K562 (cell line): ENCODE measurements around the gene PINK1. TPM values are rescaled to one million over a fixed set of nuclear protein-coding genes. Genes with fewer than 3 reads are reported as not detected.
A peak's percentile ranks its signal among the peaks of the same experiment; 100 is the strongest.

ENCODE experiments used
- ASH1L ChIP-seq: fragments of 450-650 bp; IDR thresholded peaks from 2 replicates; pipeline ENCODE4 v1.6.1; 2018; ENCODE audit warnings: borderline replicate concordance, mild to moderate bottlenecking, low read depth; ENCODE audit not compliant: partially characterized antibody
- ERF ChIP-seq: fragments of 450-650 bp; formaldehyde crosslinking; IDR thresholded peaks from 2 replicates; pipeline ENCODE4 v1.4.0; 2020; ENCODE audit warnings: mild to moderate bottlenecking, mixed read lengths
- HDAC6 ChIP-seq: IDR thresholded peaks from 2 replicates; pipeline ENCODE4 v1.6.1; 2012; ENCODE audit warnings: low read depth, mild to moderate bottlenecking, control low read depth, inconsistent platforms, low read length, moderate library complexity
- KLF13 ChIP-seq: fragments of 450-650 bp; IDR thresholded peaks from 2 replicates; pipeline ENCODE4 v1.6.1; 2016; ENCODE audit warnings: missing genetic modification characterization, low read depth, mild to moderate bottlenecking, missing compliant biosample characterization, moderate library complexity, borderline replicate concordance
- LCOR ChIP-seq: sonication (generic); formaldehyde crosslinking; IDR thresholded peaks from 2 replicates; pipeline ENCODE4 v1.8.0; 2022; ENCODE audit warnings: mild to moderate bottlenecking, missing genetic modification reagents
- MAFK ChIP-seq: IDR thresholded peaks from 2 replicates; pipeline ENCODE4 v1.6.1; 2011; ENCODE audit warnings: low read length, improper control_type of control experiment
- NFE2 ChIP-seq: IDR thresholded peaks from 2 replicates; pipeline ENCODE4 v1.6.1; 2014; ENCODE audit warnings: antibody characterized with exemption, low read depth
- PBX2 ChIP-seq, 2 experiments: IDR thresholded peaks in 1 of 2; conservative IDR thresholded peaks in 1 of 2; 2 replicates each; pipeline ENCODE4 v1.6.1; 2016; ENCODE audit warnings: low read depth in 2 of 2, mild to moderate bottlenecking in 1 of 2, missing compliant biosample characterization in 1 of 2, missing genetic modification characterization in 1 of 2, moderate library complexity in 1 of 2
- SIN3A ChIP-seq, 2 experiments: fragments of 150-350 bp in 1 of 2; IDR thresholded peaks; 2 replicates each; pipeline ENCODE4 v1.6.1; 2011 to 2016; ENCODE audit warnings: borderline replicate concordance in 2 of 2, low read depth in 2 of 2, low read length in 2 of 2, mild to moderate bottlenecking in 2 of 2, moderate library complexity in 2 of 2; ENCODE audit not compliant: control insufficient read depth in 1 of 2
- SMAD1 ChIP-seq: fragments of 150-350 bp; IDR thresholded peaks from 2 replicates; pipeline ENCODE4 v1.6.1; 2014; ENCODE audit warnings: low read length, low read depth; ENCODE audit not compliant: partially characterized antibody
- SMARCC2 ChIP-seq: fragments of 450-650 bp; IDR thresholded peaks from 2 replicates; pipeline ENCODE4 v1.6.1; 2017; ENCODE audit warnings: antibody characterized with exemption, moderate library complexity, mild to moderate bottlenecking, low read depth
- TAF15 ChIP-seq: fragments of 200-400 bp; formaldehyde crosslinking; IDR thresholded peaks from 2 replicates; pipeline ENCODE4 v1.6.1; 2017; ENCODE audit warnings: mild to moderate bottlenecking, low read depth, low read length, moderate library complexity
- TFAP4 ChIP-seq: sonication (generic); formaldehyde crosslinking; IDR thresholded peaks from 2 replicates; pipeline ENCODE4 v1.8.0; 2022; ENCODE audit warnings: missing genetic modification reagents, mild to moderate bottlenecking, moderate library complexity, borderline replicate concordance
- ZBTB49 ChIP-seq: sonication (generic); formaldehyde crosslinking; IDR thresholded peaks from 2 replicates; pipeline ENCODE4 v1.8.0; 2022; ENCODE audit warnings: missing genetic modification reagents, mild to moderate bottlenecking, borderline replicate concordance
- ZNF124 ChIP-seq: sonication (generic); formaldehyde crosslinking; IDR thresholded peaks from 2 replicates; pipeline ENCODE4 v1.8.1; 2022; ENCODE audit warnings: missing genetic modification reagents
- ZNF143 ChIP-seq: sonication (generic); formaldehyde crosslinking; IDR thresholded peaks from 2 replicates; pipeline ENCODE4 v1.9.0; 2022; ENCODE audit warnings: mild to moderate bottlenecking, missing genetic modification reagents
- ZNF239 ChIP-seq: fragments of 250-450 bp; sonication (Bioruptor Pico); IDR thresholded peaks from 2 replicates; pipeline ENCODE4 v1.4.0; 2020; ENCODE audit warnings: mild to moderate bottlenecking
- ZNF253 ChIP-seq: fragments of 250-450 bp; sonication (Bioruptor Pico); conservative IDR thresholded peaks from 2 replicates; pipeline ENCODE4 v1.6.1; 2021; ENCODE audit warnings: mild to moderate bottlenecking
- ZNF644 ChIP-seq: fragments of 200-800 bp; sonication (Bioruptor generic); IDR thresholded peaks from 2 replicates; pipeline ENCODE4 v1.6.1; 2016; ENCODE audit warnings: low read depth, missing genetic modification characterization, missing compliant biosample characterization
- ZNF695 ChIP-seq: fragments of 450-650 bp; formaldehyde crosslinking; IDR thresholded peaks from 2 replicates; pipeline ENCODE4 v1.4.0; 2020; ENCODE audit warnings: mild to moderate bottlenecking, moderate library complexity
- ZNF699 ChIP-seq: fragments of 250-450 bp; sonication (Bioruptor Pico); IDR thresholded peaks from 2 replicates; pipeline ENCODE4 v1.8.0; 2021; ENCODE audit warnings: mild to moderate bottlenecking, moderate library complexity; ENCODE audit not compliant: insufficient replicate concordance
- polyA plus RNA-seq, 8 experiments: library from polyadenylated mRNA; depleted of rRNA in 4 of 8; stranded (reverse) in 5 of 8; unstranded in 3 of 8; fragments of >200 nt; fragmentation: Nextera tagmentation in 2 of 8; fragmentation: Illumina TruSeq in 1 of 8; extraction: Ambion mirVana in 2 of 8; extraction: Trizol in 1 of 8; gene quantifications; 2 replicates each; pipeline versions ENCODE4 v1.2.1 to v1.2.3, GENCODE V29; 2011 to 2014; ENCODE audit warnings: inconsistent platforms in 1 of 8, missing spikeins in 1 of 8
- total RNA-seq, 7 experiments: library from RNA; depleted of rRNA in 6 of 7; stranded (reverse); fragments of >200 nt in 6 of 7; fragmentation: Illumina TruSeq in 2 of 7; extraction: Trizol in 2 of 7; gene quantifications; 2 replicates each; pipeline versions ENCODE4 v1.2.1 to v1.2.3, GENCODE V29; 2011 to 2021; ENCODE audit warnings: low replicate concordance in 1 of 7

PINK1 gene
- total and polyA plus RNA-seq, 9 of the 15 experiments (the other 6 are each of a cell fraction or from before 2014, with no cell fraction given), result 1.5 to 11.3 (median 6.8) TPM

GRCh38 chr1:20633190-20634064, at the start of gene PINK1 (continued):
- TF ChIP-seq NFE2, result 0 out of 2 replicates have a peak, but pooled peaks have one; percentile 25
- no peak for TF ChIP-seq ZBTB49
- TF ChIP-seq ZNF239 (CRISPR knock-in tag), result no peak
- no peak for TF ChIP-seq SMARCC2
- TF ChIP-seq SIN3A (IDR thresholded peaks at IDR 0.05; ENCODE audit: borderline replicate concordance in 2 of 2, control insufficient read depth in 1 of 2, low read depth in 2 of 2, low read length in 2 of 2), result peak in 1 of 2 experiments; percentile 60; a peak in 2 of 4 replicates
- no peak for TF ChIP-seq SMAD1
- no peak for TF ChIP-seq ZNF644 (tag)
- no peak for TF ChIP-seq ZNF253
- no peak for TF ChIP-seq ASH1L
- TF ChIP-seq TFAP4 (CRISPR knock-in tag), result peak; percentile 75
- TF ChIP-seq PBX2 (CRISPR knock-in tag; IDR thresholded peaks at IDR 0.05; ENCODE audit: low read depth), result no peak
- no peak for TF ChIP-seq PBX2 (tag; conservative IDR thresholded peaks at IDR 0.05; ENCODE audit: low read depth)
- TF ChIP-seq LCOR (CRISPR knock-in tag), result no peak
- TF ChIP-seq KLF13, result peak; percentile 95
- TF ChIP-seq TAF15, result no peak
- no peak; the same call in 1 of the 2 replicates for TF ChIP-seq ERF
- TF ChIP-seq ZNF695, result 0 out of 2 replicates have a peak, but pooled peaks have one; percentile 49
- no peak for TF ChIP-seq ZNF699
- 0 out of 2 replicates have a peak, but pooled peaks have one; percentile 78 for TF ChIP-seq ZNF124 (CRISPR knock-in tag)
- no peak for TF ChIP-seq ZNF143 (CRISPR knock-in tag)
- TF ChIP-seq MAFK, result 0 out of 2 replicates have a peak, but pooled peaks have one; percentile 1
- TF ChIP-seq HDAC6, result no peak
